NCI-H2107 treated with DMSO at 0.1 percent for 48 hours (cell line): ENCODE measurements around the gene ADCK2.
"Not testable (repeated sequence)": the region's sequence is repeated elsewhere in the genome, so short reads cannot be mapped to it uniquely, and the experiment has no call there.

Experiments
- DNase-seq: peaks from one replicate; lab custom pipeline; 2025; ENCODE audit not compliant: unreplicated experiment; lab: John Stamatoyannopoulos, UW

The ADCK2 gene

DNA sequence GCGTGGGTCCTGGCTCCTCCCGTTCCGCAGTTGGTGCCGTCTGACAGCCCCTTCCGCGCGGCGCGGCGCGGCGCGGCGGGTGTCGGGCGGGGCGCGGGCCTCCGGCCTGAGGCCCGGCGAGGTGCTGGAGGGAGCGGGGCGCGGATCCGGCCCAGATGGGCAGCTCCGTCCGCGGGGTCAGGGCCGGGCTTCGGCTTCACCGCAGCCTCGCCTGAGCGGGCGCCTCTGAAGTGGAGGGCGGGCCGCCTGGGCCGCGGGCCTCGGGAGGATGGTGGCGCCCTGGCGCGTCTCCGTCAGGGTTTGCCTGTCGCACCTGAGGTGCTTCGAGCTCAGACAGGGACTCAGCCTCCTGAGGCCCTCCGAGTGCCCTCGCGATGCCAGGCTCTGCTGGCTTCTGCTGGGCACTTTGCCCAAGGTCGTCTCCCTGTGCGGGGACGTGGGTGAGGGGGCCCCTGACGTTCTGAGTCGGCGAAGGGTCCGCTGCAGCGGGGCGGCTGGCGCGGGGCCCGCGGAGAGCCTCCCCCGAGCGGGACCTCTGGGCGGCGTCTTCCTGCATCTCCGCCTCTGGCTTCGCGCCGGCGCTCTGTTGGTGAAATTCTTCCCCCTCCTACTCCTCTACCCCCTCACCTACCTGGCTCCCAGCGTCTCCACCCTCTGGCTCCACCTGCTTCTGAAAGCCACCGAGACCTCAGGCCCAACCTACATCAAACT, 473 bp downstream of the ADCK2 start:
- peak; percentile 32 for DNase-seq

DNA sequence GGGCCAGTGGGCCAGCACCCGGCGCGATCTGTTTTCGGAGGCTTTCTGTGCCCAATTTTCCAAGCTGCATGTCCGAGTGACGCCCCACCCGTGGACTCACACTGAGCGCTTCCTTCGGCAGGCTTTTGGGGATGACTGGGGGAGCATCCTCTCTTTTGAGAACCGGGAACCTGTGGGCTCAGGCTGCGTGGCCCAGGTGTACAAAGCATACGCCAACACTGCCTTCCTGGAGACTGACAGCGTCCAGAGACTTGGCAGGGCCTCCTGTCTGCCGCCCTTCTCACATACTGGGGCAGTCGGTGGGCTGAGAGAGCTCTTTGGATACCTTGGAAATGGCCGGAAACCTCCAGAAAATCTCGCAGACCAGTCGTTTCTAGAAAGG, 1.0 kb downstream of the ADCK2 start:
- DNase-seq = no peak

- peak; percentile 37 for DNase-seq
Measured at GRCh38 chr7:140674356-140674800, 1.6 kb downstream of the ADCK2 start.

DNA sequence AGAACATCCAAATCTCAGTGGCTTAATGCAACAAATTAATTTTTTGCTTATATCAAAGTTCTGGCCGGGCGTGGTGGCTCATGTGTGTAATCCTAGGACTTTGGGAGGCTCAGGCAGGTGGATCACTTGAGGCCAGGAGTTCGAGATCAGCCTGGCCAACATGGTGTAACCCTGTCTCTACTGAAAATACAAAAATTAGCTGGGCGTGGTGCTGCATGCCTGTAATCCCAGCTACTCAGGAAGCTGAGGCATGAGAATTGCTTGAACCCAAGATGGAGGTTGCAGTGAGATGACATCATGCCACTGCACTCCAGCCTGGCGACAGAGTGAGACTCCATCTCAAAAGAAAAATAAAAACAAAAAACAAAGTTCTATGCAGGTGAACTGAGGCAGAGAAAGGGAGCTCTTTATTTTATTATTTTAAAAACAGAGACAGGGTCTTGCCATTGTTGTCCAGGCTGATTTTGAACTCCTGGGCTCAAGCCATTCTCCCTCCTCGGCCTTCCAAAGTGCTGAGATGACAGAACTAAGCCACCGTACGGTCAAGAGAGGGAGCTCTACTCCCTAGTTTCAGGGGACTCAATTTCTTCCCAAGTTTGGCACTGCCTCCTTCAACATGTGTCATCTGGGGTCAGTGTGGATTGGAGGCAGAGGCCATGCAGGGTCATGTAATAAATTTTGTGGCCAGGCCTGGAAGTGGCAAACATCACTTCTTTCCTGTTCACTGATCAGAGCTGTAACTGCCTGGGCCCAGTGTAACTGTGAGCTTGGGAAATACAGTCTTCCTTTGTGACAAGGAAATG, 2.4 kb downstream of the ADCK2 start:
- DNase-seq = peak; percentile 29

- DNase-seq = no peak
Measured at GRCh38 chr7:140675726-140676125, 3.0 kb downstream of the ADCK2 start.

DNA sequence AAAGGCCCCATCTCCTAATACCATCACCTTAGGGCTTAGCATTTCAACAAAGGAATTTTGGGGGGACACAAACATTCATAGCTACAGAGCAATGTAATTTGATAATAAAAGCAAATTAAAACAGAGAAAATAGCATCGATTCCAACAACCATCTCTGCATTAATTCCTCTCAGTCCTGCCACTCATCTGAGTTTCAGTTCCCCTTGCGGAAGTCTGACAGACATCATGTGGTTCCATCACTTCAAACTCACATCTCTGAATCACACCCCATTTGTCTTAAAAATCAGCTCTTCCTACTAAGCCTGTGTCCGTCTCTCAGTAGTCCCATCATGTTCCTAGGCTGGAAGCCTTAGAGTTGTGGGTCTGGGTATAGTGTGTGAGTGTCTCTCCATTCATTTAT, 3.6 kb downstream of the ADCK2 start:
- no peak for DNase-seq

GRCh38 chr7:140676956-140677355, 4.2 kb downstream of the ADCK2 start:
- not testable (repeated sequence) for DNase-seq

- no peak for DNase-seq
Measured at GRCh38 chr7:140677496-140677895, 4.8 kb downstream of the ADCK2 start.

DNA sequence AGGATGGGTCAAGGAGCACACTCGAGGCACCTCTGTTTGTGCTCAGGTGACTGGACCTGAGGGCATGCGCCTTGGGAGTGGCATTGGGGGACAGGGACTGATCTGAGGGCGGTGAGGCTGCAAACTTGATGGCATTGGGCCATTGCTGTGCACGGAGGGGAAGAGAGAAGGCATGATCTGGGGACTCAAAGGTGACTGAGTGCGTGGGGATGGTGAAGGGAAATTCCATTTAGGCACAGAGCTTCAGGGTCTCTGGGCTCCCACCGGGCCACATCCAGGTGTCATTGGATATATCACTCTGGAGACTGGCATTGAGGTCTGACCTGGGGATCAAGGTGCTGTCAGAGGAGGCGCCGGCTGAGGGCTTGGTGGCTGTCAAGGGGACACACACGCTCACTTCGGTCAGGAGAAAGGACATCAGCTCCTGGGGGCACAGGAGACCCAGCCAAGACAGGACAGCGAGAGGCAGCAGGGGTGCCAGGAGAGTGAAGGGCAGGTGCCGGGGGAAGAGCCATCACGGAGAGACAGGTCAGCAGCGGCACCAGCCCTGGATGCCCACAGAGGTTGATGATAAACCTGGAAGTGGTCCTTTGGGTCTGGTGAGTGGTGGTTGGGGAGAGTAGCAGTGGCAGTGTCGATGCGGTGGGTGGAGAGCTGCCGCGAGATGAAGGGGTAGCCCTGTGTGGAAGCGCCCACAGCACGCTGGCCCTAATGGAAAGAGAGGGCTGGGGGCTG, 5.5 kb downstream of the ADCK2 start:
- no peak for DNase-seq

- DNase-seq = no peak
Measured at GRCh38 chr7:140678816-140679130, 6.0 kb downstream of the ADCK2 start.

DNA sequence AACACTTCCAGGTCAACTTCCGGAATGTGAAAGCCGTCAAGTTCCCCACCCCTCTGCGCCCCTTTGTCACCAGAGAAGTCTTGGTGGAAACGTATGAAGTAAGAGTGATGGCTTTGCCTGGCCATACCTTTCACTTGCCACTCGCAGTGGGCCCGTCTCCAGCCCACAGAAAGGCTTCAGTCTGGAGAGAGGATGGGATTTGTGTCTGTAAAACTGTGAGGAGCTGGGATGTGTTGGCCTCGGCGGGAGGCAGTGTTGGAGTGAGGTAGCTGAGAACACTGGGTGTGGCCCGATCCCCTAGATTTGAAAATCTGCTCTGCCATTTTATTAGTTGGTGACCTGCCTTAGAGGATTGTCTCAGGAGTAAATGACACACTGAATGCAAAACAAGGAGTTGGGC, 6.4 kb downstream of the ADCK2 start:
- DNase-seq = no peak

DNA sequence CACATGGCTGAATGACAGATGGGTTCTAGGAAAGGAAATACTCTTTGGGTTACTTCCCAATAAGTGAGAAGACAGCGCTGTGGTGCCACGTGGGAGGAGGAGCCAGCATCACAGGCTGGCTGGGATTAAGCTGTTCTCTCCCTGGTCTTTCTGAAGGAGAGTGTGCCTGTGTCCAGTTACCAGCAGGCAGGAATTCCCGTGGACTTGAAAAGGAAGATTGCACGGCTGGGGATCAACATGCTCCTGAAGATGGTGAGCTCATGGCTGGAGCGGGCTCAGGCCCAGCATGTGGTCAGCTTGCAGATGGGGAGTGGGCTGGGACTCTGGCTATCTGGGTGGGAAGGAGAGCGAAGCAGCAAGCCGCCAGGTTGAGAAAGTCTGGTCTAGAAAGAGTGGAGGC, 8.1 kb downstream of the ADCK2 start:
- DNase-seq = no peak

DNA sequence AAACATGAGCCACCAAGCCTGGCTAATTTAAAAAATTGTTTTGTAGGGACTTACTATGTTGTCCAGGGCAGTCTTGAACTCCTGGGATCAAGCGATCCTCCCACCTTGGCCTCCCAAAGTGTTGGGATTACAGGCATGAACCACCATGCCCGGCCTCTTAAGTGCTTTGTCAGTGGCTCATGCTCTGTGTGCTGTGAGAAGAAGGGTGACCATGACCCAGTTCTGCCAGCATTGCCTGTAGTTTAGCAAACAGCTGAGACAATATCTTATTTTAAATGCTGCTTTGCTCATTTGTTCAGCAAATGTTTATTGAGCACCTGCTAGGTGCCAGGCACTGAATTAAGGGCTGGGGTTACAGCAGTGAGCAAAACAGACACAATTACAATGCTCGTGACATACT, 9.0 kb downstream of the ADCK2 start:
- no peak for DNase-seq

GRCh38 chr7:140683657-140684056, 10.9 kb downstream of the ADCK2 start:
- no peak for DNase-seq

DNA sequence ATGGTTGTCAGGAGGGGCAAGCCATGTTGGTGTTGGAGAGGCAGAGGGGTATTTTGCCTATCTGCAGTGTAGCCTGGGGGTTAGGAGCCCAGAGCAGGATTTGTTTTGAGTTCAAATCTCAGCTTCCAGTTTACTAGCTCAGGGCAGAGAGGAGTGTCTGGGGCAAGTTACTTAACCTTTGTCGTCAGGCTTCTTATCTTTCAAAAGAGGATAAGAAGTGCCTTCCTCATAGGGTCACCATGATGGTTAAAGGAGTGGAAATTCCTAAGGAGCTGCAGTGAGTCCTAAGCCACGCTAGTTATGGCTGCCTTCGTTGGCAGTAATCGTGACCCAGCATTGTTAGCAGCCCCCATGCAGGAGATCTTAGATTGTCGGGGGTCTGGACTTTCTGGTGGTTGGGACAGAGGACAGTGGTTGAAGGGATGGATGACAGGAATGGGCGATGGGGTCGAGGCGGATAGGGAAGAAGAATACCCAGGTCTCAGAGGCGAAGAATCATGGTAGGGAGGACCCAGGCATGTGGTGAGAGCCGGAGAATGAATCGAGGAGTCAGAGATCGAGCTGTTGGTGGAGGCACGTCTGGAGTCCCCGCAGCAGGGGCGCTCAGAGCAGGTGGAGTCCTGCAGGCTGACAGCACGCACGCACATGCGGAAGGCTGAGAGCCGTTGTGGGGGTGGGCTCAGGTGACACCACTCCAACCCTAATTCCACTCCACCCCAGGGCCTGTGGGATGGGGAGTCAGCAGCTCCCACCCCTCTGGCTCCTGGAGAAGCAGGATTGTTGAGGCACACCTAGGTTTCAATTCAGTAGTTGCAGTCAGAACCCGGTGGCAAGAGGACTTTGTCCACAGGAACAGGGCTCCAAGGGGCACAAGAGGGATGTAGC, 11.6 kb downstream of the ADCK2 start:
- no peak for DNase-seq

DNA sequence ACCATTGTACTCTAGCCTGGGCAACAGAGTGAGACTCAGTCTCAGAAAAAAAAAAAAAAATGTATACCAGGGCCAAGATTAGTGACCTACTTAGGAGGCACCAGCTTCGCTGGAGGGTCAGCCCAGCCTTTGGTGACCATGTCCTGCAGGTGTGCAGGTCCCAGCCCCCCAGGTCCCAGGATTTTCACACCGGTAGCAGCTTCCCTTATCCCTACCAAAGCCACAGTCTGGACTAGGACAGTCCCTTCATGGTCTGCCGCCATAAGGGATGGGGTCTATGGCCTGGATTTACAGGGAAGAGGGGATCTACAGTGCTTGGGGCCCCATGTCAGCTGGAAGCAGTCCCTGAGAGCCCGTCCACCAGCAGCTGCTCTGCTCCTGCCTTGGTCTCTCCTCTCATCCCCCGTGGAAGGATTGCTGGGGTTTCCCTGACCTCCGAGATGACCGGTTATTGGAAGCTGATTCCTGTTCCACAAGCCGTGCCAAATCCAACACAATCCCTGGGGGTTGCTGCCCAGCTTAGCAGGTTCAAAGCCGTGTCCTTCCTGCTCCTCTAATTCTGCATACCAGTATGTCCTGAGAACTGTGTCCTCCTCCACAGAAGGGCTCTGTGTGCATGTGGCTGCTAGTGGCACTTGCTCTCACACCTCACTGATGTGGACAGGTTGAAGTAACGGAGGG, 12.8 kb downstream of the ADCK2 start:
- no peak for DNase-seq

GRCh38 chr7:140686921-140687320, 14.2 kb downstream of the ADCK2 start:
- no peak for DNase-seq

DNA sequence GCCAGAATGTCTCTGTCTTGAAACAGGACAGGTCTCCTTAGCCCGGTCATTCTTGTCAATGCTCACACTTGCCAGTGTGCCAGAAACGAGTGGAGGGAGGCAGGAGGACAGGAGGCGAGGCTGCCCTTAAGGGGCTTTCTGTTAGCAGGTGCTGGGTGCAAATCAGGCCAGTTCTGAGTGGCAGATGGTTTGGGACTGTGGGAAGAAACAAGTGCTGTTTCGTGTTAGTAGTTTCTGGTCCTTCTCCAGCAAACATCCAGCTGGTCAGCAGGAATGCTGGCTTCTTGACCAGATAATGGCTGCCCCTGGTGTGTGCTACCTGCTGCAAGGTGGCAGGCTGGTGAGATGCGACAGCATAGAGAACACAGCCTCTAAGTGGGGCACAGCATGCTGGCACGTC, 15.6 kb downstream of the ADCK2 start:
- no peak for DNase-seq

GRCh38 chr7:140689199-140690152, 16.7 kb downstream of the ADCK2 start:
- DNase-seq = no peak
